ENCODE data around the gene ANKS1A.

Gene ANKS1A

DNA sequence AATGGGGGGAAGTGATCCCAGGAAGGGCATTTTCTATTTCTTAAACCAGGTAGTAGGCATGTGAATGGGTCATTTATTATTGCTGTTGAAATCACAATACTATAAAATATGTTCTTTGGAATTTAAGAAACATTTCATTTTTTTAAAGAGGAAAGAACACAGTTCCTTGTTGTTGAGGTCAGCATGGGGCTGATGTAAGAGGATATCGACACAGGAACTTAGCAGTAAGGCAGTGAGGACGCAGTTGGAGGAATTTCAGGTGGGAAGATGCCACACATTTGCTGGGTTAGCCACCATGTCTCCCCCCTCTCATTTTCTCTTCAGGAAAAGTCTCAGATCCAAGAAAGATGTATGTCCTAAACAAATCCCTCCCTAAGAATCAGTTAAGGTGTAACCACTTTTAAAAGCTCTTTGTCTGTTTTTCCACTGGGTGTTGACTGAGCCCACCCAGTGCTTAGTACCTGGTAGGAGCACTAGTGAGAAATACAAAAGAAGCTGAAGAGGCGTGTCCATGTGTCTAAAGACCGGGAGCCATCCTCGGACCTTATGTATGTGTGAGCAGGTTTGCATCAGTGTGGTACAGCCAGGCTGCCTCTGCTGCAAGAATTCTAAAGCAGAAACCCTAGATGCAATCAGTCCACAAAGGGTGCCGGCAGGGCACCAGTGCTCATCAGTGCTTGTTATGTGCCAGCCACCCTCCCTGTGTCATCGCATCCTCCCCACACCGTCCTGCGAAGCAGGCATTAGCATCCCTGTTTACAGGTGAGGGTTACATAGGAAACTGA, 153.2 kb downstream of the ANKS1A start:
- peaks cover 0 to 10% of the 10 kb centered on the region in 2 experiments; a peak in 2 of 3 replicates for H3K36me3 ChIP-seq (ENCODE audit: control insufficient read depth in 2 of 2, insufficient read depth in 1 of 2, low read length in 2 of 2)
- CTCF ChIA-PET = interaction anchor here (0.6 to 0.7 kb wide), 2 partner anchors 34 to 108 kb away, joined by 3 read pairs; no protein-coding TSS in a partner anchor
- H3K27ac ChIP-seq (ENCODE audit: extremely low read depth, low read depth, low read length) = no peak overlapping the region
- H3K4me1 ChIP-seq (ENCODE audit: control insufficient read depth, insufficient read depth, low read length) = peaks cover 17% of the 10 kb centered on the region
- POLR2A ChIA-PET = interaction anchor here (0.6 kb wide), 1 partner anchor 134 kb away, joined by 3 read pairs; no protein-coding TSS in a partner anchor
- no peak for TF ChIP-seq ZNF558 (tag by site-specific recombination; IDR thresholded peaks at IDR 0.05)
- no peak for TF ChIP-seq SP2 (tag by site-specific recombination; IDR thresholded peaks at IDR 0.05)
- no peak for TF ChIP-seq ZNF626 (tag by site-specific recombination; IDR thresholded peaks at IDR 0.05)
- TF ChIP-seq KLF8 (tag by site-specific recombination; IDR thresholded peaks at IDR 0.05) = no peak
- no peak for TF ChIP-seq ZNF433 (tag by site-specific recombination; IDR thresholded peaks at IDR 0.05; ENCODE audit: low read depth)
- no peak for TF ChIP-seq ZNF701 (tag by site-specific recombination; IDR thresholded peaks at IDR 0.05)
- TF ChIP-seq, protein P1, sequence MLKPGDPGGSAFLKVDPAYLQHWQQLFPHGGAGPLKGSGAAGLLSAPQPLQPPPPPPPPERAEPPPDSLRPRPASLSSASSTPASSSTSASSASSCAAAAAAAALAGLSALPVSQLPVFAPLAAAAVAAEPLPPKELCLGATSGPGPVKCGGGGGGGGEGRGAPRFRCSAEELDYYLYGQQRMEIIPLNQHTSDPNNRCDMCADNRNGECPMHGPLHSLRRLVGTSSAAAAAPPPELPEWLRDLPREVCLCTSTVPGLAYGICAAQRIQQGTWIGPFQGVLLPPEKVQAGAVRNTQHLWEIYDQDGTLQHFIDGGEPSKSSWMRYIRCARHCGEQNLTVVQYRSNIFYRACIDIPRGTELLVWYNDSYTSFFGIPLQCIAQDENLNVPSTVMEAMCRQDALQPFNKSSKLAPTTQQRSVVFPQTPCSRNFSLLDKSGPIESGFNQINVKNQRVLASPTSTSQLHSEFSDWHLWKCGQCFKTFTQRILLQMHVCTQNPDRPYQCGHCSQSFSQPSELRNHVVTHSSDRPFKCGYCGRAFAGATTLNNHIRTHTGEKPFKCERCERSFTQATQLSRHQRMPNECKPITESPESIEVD (tag by site-specific recombination; IDR thresholded peaks at IDR 0.05) = no peak
- TF ChIP-seq ZNF561 (tag by site-specific recombination; IDR thresholded peaks at IDR 0.05; ENCODE audit: borderline replicate concordance) = no peak
- no peak for TF ChIP-seq GLI4 (tag by site-specific recombination; IDR thresholded peaks at IDR 0.05)
- no peak for TF ChIP-seq ZNF792 (tag by site-specific recombination; IDR thresholded peaks at IDR 0.05)
- TF ChIP-seq ZNF560 (tag by site-specific recombination; IDR thresholded peaks at IDR 0.05; ENCODE audit: borderline replicate concordance) = no peak
- no peaks in the 10 kb centered on the region for H3K9me3 ChIP-seq (ENCODE audit: control insufficient read depth, insufficient read depth, low read depth, low read length)
- no peak overlapping the region for H3K4me3 ChIP-seq (ENCODE audit: low read depth, low read length)

DNA sequence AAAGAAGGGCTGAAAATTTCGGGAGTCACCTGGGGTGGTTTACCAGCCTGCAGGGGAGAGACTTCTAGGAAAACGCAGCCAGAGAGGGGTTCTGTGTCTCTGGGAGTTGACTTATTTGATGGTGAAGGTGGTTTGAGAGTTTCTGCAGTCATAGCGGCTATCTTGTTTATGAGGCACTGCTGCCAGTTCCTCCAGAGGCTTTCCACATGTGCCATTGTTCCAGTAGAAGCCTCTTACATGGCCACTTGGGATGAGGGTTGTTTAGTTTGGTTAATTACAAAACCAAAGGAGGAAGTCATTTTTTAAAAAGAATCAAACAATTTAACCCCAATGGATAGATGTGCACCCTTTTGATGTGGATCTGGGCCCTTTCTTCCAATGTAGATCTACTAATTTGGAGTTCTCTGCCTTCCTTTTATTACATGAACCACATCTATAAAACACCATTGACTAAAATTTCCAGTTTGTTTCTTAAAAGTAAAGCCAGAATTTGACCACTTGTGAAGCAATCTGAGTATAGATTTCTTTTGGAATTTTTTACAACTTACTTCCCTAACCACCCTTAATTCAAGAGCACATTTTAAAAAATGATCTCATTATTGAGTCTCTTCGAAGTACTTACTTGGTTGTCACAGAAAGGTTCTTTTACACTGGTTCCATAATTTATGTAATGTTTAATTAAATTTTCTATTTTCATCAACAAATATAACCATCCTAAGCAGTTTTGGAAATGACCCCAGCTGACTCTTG, 154.5 kb downstream of the ANKS1A start:
- Histone ChIP-seq H3K9me3 (ENCODE audit: control insufficient read depth, insufficient read depth, low read depth, low read length) (no peaks in the 10 kb centered on the region), H3K36me3 (ENCODE audit: control insufficient read depth in 2 of 2, insufficient read depth in 1 of 2, low read length in 2 of 2) (peaks cover 0 to 7% of the 10 kb centered on the region in 2 experiments; a peak in 2 of 3 replicates), H3K27ac (ENCODE audit: extremely low read depth, low read depth, low read length) (no peak overlapping the region), H3K4me1 (ENCODE audit: control insufficient read depth, insufficient read depth, low read length) (peaks cover 24% of the 10 kb centered on the region), H3K4me3 (ENCODE audit: low read depth, low read length) (no peak overlapping the region)
- POLR2A ChIA-PET = no interaction called here
- CTCF ChIA-PET = interaction anchor here (0.7 kb wide), 1 partner anchor 426 kb away, joined by 3 read pairs; no protein-coding TSS in a partner anchor
- no peak for TF ChIP-seq SCRT1 (tag by site-specific recombination; IDR thresholded peaks at IDR 0.05; ENCODE audit: borderline replicate concordance)
- TF ChIP-seq MYNN (tag by site-specific recombination; IDR thresholded peaks at IDR 0.05; ENCODE audit: borderline replicate concordance) = no peak
- TF ChIP-seq ZNF248 (tag by site-specific recombination; IDR thresholded peaks at IDR 0.05) = no peak
- no peak for TF ChIP-seq ZNF341 (tag by site-specific recombination; IDR thresholded peaks at IDR 0.05; ENCODE audit: low read depth)

DNA sequence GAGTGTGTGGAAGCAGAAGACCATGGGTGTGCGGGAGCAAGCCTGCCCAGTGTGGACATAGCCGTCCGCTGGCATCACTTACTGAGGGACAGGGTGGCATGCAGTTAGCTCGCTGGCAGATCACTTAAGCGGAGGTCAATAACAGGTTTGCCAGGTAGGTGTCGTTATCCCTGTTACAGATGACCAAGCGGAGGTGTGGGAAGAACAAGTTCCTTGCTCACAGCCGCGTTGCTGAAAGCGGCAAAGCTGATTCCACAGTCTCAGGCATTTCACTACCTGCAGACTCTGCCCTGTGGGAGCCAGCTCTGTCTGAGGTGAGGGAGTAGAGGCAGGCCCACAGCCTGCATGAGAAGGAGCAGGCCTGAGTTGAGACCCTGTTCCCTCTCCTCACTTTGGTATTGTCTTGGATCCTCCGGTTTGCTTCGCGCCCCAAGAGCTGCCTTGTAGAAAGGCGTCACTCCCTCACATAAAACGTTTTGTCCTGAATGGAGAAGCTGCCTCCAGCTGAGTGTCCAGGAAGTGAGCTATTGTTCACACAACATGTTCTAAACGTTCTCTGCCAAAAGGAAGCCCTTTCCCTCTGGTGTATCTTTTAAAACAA, 155.2 kb downstream of the ANKS1A start:
- POLR2A ChIA-PET = no interaction called here
- H3K4me1 ChIP-seq (ENCODE audit: control insufficient read depth, insufficient read depth, low read length) = peaks cover 24% of the 10 kb centered on the region

More for the DNA sequence above, 155.2 kb downstream of the ANKS1A start:
- Histone ChIP-seq H3K36me3 (ENCODE audit: control insufficient read depth in 2 of 2, insufficient read depth in 1 of 2, low read length in 2 of 2) (peaks cover 0 to 7% of the 10 kb centered on the region in 2 experiments; a peak in 1 of 3 replicates), H3K27ac (ENCODE audit: extremely low read depth, low read depth, low read length) (no peak overlapping the region), H3K4me3 (ENCODE audit: low read depth, low read length) (no peak overlapping the region), H3K9me3 (ENCODE audit: control insufficient read depth, insufficient read depth, low read depth, low read length) (no peaks in the 10 kb centered on the region)
- TF ChIP-seq HOXD13 (CRISPR knock-in tag; IDR thresholded peaks at IDR 0.05; ENCODE audit: borderline replicate concordance) = 0 out of 2 replicates have a peak, but pooled peaks have one; percentile 33
- no peak for TF ChIP-seq ZNF473 (tag by site-specific recombination; IDR thresholded peaks at IDR 0.05)
- peak; percentile 20; the same call in 1 of the 2 replicates for TF ChIP-seq GLIS1 (tag by site-specific recombination; IDR thresholded peaks at IDR 0.05)
- TF ChIP-seq ZNF510 (tag by site-specific recombination; IDR thresholded peaks at IDR 0.05; ENCODE audit: insufficient replicate concordance) = peak; percentile 83
- CTCF ChIA-PET = interaction anchor here (0.6 to 1.6 kb wide), 2 partner anchors 58 to 103 kb away, joined by 3 to 7 read pairs; no protein-coding TSS in a partner anchor

All from HEK293 (cell line).